ENCODE measurements around the gene CCDC144A. TPM values are rescaled to one million over a fixed set of nuclear protein-coding genes. Genes with fewer than 3 reads are reported as not detected.
"Not testable (repeated sequence)": the region's sequence is repeated elsewhere in the genome, so short reads cannot be mapped to it uniquely, and the experiment has no call there.

The CCDC144A gene
- total RNA-seq, 6 experiments from 2014 or later, result 0.02 to 1.4 (median 0.28) TPM

DNA sequence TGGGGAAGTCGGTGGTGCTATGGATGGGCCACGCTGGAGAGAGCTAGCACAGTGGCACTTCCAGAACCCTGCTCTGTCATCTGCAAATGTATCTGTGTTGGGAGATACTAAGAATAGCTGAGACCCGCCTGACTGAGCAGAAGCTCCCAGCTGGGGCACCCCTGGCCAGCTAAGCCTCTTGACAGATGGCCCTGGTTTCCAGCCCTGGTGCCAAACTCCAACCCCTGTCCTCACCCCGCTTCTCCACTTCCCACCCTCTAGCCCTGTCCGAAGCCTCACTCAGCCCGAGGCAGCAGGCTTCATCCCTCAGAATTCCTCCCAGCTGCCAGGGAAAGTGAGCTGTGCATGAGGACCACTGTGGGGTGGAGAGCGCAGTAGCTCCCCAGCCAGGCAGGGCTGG, 124.4 kb downstream of the CCDC144A start:
- no peak for DNase-seq
- TF ChIP-seq CTCF (IDR thresholded peaks at IDR 0.05) (no peak), POLR2A (IDR thresholded peaks at IDR 0.05) (no peak)
- Histone ChIP-seq H3K4me1 (no peaks in the 10 kb centered on the region), H3K27ac (no peak overlapping the region), H3K36me3 (no peaks in the 10 kb centered on the region), H3K27me3 (no peaks in the 10 kb centered on the region), H3K4me3 (no peak overlapping the region), H3K9me3 (no peaks in the 10 kb centered on the region)
- WGBS (ENCODE audit: insufficient coverage, low coverage, low lambda C conversion rate, missing lambda C conversion rate), result no CpG with 5 or more reads among the region's 7 CpGs
- ATAC-seq, result no peak
- intact Hi-C loops (cut with DNase I), result no loop called here

DNA sequence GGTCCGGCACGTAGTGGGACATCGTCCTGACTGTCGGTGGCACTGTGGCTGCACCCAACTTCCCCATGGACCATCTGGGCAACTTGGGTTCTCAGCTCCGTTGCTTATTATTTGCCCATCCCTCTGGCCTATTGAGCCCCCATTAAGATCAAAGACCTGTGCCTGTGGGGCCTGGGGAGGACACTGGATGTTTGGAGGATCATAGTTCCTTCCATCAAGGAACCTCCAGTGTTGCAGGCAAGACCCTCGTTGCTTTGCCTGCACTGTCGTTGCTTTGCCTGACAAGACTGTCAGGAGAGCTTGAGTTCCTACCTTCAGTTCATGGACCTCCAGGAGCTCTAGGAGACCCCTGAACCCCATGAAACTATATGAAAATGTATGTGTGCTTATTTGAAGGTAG, 127.2 kb downstream of the CCDC144A start:
- no peaks in the 10 kb centered on the region for H3K4me1 ChIP-seq
- H3K4me3 ChIP-seq, result no peak overlapping the region
- intact Hi-C loops (cut with DNase I), result no loop called here
- 46% methylated on average over 2 of the region's 7 CpGs for whole genome bisulfite sequencing (ENCODE audit: insufficient coverage, low coverage, low lambda C conversion rate, missing lambda C conversion rate)
- TF ChIP-seq CTCF (IDR thresholded peaks at IDR 0.05) (no peak), POLR2A (IDR thresholded peaks at IDR 0.05) (no peak)
- DNase-seq (no peak), ATAC-seq (no peak)
- no peaks in the 10 kb centered on the region for H3K27me3 ChIP-seq
- no peak overlapping the region for H3K27ac ChIP-seq
- no peaks in the 10 kb centered on the region for H3K36me3 ChIP-seq
- H3K9me3 ChIP-seq, result no peaks in the 10 kb centered on the region

DNA sequence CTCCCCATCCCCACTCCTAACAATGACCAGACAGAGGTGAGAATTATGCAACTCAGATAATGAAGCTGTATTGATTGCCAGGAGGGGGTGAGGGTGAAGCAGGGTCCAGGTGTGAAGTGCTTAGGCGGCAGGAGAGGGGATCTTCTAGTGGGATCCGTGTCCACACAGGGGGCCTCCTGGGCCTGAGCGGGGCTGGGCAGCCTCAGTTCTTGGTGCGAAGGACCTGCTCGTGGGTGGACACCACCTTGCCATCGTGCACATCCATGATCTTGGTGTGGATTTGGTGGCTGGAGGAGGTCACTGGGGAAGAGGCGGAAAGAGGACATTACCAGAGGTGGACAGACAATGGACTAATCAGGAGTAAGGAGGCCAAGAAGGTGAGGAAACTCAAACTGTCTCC, 127.9 kb downstream of the CCDC144A start:
- no CpG with 5 or more reads among the region's 7 CpGs for WGBS (ENCODE audit: insufficient coverage, low coverage, low lambda C conversion rate, missing lambda C conversion rate)

GRCh38 chr17:16818340-16818739, 128.3 kb downstream of the CCDC144A start:
- no peaks in the 10 kb centered on the region for H3K36me3 ChIP-seq
- TF ChIP-seq POLR2A (IDR thresholded peaks at IDR 0.05), result no peak
- no peak for TF ChIP-seq CTCF (IDR thresholded peaks at IDR 0.05)
- intact Hi-C loops (cut with DNase I), result no loop called here
- H3K4me3 ChIP-seq, result no peak overlapping the region
- WGBS (ENCODE audit: insufficient coverage, low coverage, low lambda C conversion rate, missing lambda C conversion rate), result 0% methylated on average over 1 of the region's 5 CpGs
- no peaks in the 10 kb centered on the region for H3K27me3 ChIP-seq
- no peak overlapping the region for H3K27ac ChIP-seq
- no peaks in the 10 kb centered on the region for H3K4me1 ChIP-seq
- H3K9me3 ChIP-seq, result no peaks in the 10 kb centered on the region
- DNase-seq (no peak), ATAC-seq (no peak)

More for the DNA sequence above, 127.9 kb downstream of the CCDC144A start:
- H3K9me3 ChIP-seq; H3K27me3 ChIP-seq; H3K27ac ChIP-seq; intact Hi-C loops (cut with DNase I); H3K4me1 ChIP-seq; H3K36me3 ChIP-seq; H3K4me3 ChIP-seq; DNase-seq; ATAC-seq: not testable (repeated sequence)

- H3K36me3 ChIP-seq, result no peaks in the 10 kb centered on the region
- DNase-seq, result no peak
- H3K9me3 ChIP-seq, result no peaks in the 10 kb centered on the region
- H3K4me1 ChIP-seq, result no peaks in the 10 kb centered on the region
- intact Hi-C loops (cut with DNase I), result no loop called here
- 49% methylated on average over 3 of the region's 23 CpGs for WGBS (ENCODE audit: insufficient coverage, low coverage, low lambda C conversion rate, missing lambda C conversion rate)
- no peak for ATAC-seq
- no peaks in the 10 kb centered on the region for H3K27me3 ChIP-seq
- H3K27ac ChIP-seq, result no peak overlapping the region
- TF ChIP-seq CTCF (IDR thresholded peaks at IDR 0.05), result no peak
- TF ChIP-seq POLR2A (IDR thresholded peaks at IDR 0.05), result no peak
- H3K4me3 ChIP-seq, result no peak overlapping the region
These were observed 129.0 kb downstream of the CCDC144A start for GRCh38 chr17:16818821-16819683.

Data from right lobe of liver (tissue), 6 donors.